ENCODE measurements around the gene ZNF664.

DNA sequence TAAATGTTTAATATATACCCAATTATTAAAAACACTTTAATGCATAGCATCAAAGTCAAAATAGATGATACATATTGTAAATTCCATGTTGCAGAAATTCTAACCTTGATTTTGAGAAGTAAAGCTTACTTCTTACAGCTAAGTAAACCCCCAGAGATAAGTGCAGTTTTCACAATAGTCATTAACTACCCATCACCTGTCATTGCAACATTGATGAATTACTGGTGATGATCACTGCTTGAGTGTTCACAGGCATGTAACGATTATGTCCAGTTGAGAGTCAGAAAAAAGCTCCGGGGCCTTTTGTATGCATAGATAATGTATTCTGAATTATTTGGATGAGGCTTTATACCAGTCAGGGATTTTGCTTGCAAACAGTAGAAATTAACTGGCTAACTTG lies 67.7 kb downstream of the ZNF664 start:
- TF ChIP-seq, protein P1, sequence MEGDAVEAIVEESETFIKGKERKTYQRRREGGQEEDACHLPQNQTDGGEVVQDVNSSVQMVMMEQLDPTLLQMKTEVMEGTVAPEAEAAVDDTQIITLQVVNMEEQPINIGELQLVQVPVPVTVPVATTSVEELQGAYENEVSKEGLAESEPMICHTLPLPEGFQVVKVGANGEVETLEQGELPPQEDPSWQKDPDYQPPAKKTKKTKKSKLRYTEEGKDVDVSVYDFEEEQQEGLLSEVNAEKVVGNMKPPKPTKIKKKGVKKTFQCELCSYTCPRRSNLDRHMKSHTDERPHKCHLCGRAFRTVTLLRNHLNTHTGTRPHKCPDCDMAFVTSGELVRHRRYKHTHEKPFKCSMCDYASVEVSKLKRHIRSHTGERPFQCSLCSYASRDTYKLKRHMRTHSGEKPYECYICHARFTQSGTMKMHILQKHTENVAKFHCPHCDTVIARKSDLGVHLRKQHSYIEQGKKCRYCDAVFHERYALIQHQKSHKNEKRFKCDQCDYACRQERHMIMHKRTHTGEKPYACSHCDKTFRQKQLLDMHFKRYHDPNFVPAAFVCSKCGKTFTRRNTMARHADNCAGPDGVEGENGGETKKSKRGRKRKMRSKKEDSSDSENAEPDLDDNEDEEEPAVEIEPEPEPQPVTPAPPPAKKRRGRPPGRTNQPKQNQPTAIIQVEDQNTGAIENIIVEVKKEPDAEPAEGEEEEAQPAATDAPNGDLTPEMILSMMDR (IDR thresholded peaks at IDR 0.05): no peak
- TF ChIP-seq ZFX (IDR thresholded peaks at IDR 0.05; ENCODE audit: borderline replicate concordance): no peak

Data from 22Rv1 (cell line).